Muscle layer of colon (tissue), 2 donors: ENCODE measurements around the gene ACAN.

ENCODE experiments used
- H3K27ac ChIP-seq: one replicate; pipeline ENCODE4 v1.7.0; 2013; ENCODE audit warnings: low read depth, mild to moderate bottlenecking, low read length, moderate library complexity
- H3K27me3 ChIP-seq, 2 donors: one replicate each; pipeline ENCODE4 v1.7.0; 2013; ENCODE audit warnings: low read length in 2 of 2, mild to moderate bottlenecking in 2 of 2; ENCODE audit not compliant: insufficient read depth in 2 of 2, control insufficient read depth in 1 of 2
- H3K36me3 ChIP-seq: one replicate; pipeline ENCODE4 v1.7.0; 2013; ENCODE audit warnings: mild to moderate bottlenecking, low read length; ENCODE audit not compliant: insufficient read depth
- H3K4me1 ChIP-seq: one replicate; pipeline ENCODE4 v1.7.0; 2013; ENCODE audit warnings: mild to moderate bottlenecking, low read length; ENCODE audit not compliant: insufficient read depth
- H3K4me3 ChIP-seq, 2 donors: one replicate each; pipeline ENCODE4 v1.7.0; 2013; ENCODE audit warnings: low read length in 2 of 2, low read depth in 1 of 2, mild to moderate bottlenecking in 1 of 2, moderate library complexity in 1 of 2
- H3K9ac ChIP-seq: one replicate; pipeline ENCODE4 v1.7.0; 2013; ENCODE audit warnings: low read length
- H3K9me3 ChIP-seq: one replicate; pipeline ENCODE4 v1.7.0; 2013; ENCODE audit warnings: mild to moderate bottlenecking, low read length
- donor health status: abdominal sarcoma.
- donor health status: Adenocarcinoma of cecum.

The ACAN gene

GRCh38 chr15:88880944-88881740 is 77.9 kb downstream of the ACAN start:
- H3K27ac ChIP-seq, result no peak overlapping the region
- H3K4me3 ChIP-seq, result no peak overlapping the region
- H3K36me3 ChIP-seq, result no peaks in the 10 kb centered on the region
- no peaks in the 10 kb centered on the region for H3K4me1 ChIP-seq
- no peaks in the 10 kb centered on the region for H3K9me3 ChIP-seq
- no peak overlapping the region for H3K9ac ChIP-seq
- no peaks in the 10 kb centered on the region for H3K27me3 ChIP-seq

GRCh38 chr15:88881775-88882174 is 78.5 kb downstream of the ACAN start:
- Histone ChIP-seq H3K4me3 (no peak overlapping the region), H3K9ac (no peak overlapping the region), H3K4me1 (no peaks in the 10 kb centered on the region), H3K27me3 (no peaks in the 10 kb centered on the region), H3K9me3 (no peaks in the 10 kb centered on the region), H3K27ac (no peak overlapping the region), H3K36me3 (no peaks in the 10 kb centered on the region)

- Histone ChIP-seq H3K4me3 (no peak overlapping the region), H3K9ac (no peak overlapping the region), H3K36me3 (no peaks in the 10 kb centered on the region)
These were observed 79.5 kb downstream of the ACAN start for GRCh38 chr15:88882785-88883184.

GRCh38 chr15:88887068-88887580 is 83.9 kb downstream of the ACAN start:
- H3K9ac ChIP-seq, result no peak overlapping the region
- no peak overlapping the region for H3K27ac ChIP-seq
- H3K27me3 ChIP-seq, result peaks cover 0 to 6% of the 10 kb centered on the region in 2 donors
- no peaks in the 10 kb centered on the region for H3K9me3 ChIP-seq
- no peaks in the 10 kb centered on the region for H3K4me1 ChIP-seq
- no peaks in the 10 kb centered on the region for H3K36me3 ChIP-seq
- H3K4me3 ChIP-seq, result no peak overlapping the region

More at GRCh38 chr15:88882785-88883184, 79.5 kb downstream of the ACAN start:
- H3K4me1 ChIP-seq, result no peaks in the 10 kb centered on the region
- H3K27me3 ChIP-seq, result no peaks in the 10 kb centered on the region
- H3K27ac ChIP-seq, result no peak overlapping the region
- no peaks in the 10 kb centered on the region for H3K9me3 ChIP-seq

GRCh38 chr15:88888719-88889118 is 85.5 kb downstream of the ACAN start:
- Histone ChIP-seq H3K4me3 (no peak overlapping the region), H3K27ac (no peak overlapping the region), H3K4me1 (no peaks in the 10 kb centered on the region), H3K9me3 (no peaks in the 10 kb centered on the region), H3K27me3 (peaks cover 0 to 20% of the 10 kb centered on the region in 2 donors), H3K36me3 (no peaks in the 10 kb centered on the region), H3K9ac (no peak overlapping the region)

GRCh38 chr15:88890495-88890894 is 87.3 kb downstream of the ACAN start:
- Histone ChIP-seq H3K36me3 (no peaks in the 10 kb centered on the region), H3K9me3 (no peaks in the 10 kb centered on the region), H3K27ac (no peak overlapping the region), H3K4me1 (peaks cover 6% of the 10 kb centered on the region), H3K27me3 (peaks cover 0 to 37% of the 10 kb centered on the region in 2 donors), H3K9ac (no peak overlapping the region), H3K4me3 (no peak overlapping the region)

- H3K27ac ChIP-seq, result no peak overlapping the region
- no peaks in the 10 kb centered on the region for H3K36me3 ChIP-seq
- peaks cover 0 to 39% of the 10 kb centered on the region in 2 donors for H3K27me3 ChIP-seq
These were observed 88.5 kb downstream of the ACAN start for GRCh38 chr15:88891540-88892254.

GRCh38 chr15:88894348-88894818 is 91.1 kb downstream of the ACAN start:
- H3K4me1 ChIP-seq, result peaks cover 26% of the 10 kb centered on the region
- peaks cover 0 to 39% of the 10 kb centered on the region in 2 donors for H3K27me3 ChIP-seq
- no peaks in the 10 kb centered on the region for H3K36me3 ChIP-seq
- no peak overlapping the region for H3K27ac ChIP-seq
- no peaks in the 10 kb centered on the region for H3K9me3 ChIP-seq
- no peak overlapping the region for H3K4me3 ChIP-seq
- no peak overlapping the region for H3K9ac ChIP-seq

More at GRCh38 chr15:88891540-88892254, 88.5 kb downstream of the ACAN start:
- no peak overlapping the region for H3K9ac ChIP-seq
- no peaks in the 10 kb centered on the region for H3K9me3 ChIP-seq
- H3K4me3 ChIP-seq, result no peak overlapping the region
- H3K4me1 ChIP-seq, result peaks cover 10% of the 10 kb centered on the region

- Histone ChIP-seq H3K9ac (no peak within 1 kb of the TSS), H3K4me3 (peak within 1 kb of the TSS; percentile 23 to 26), H3K27ac (no peak within 1 kb of the TSS), H3K4me1 (peaks cover 26% of the 10 kb centered on the region), H3K9me3 (no peaks in the 10 kb centered on the region), H3K36me3 (no peaks in the 10 kb centered on the region), H3K27me3 (peaks cover 0 to 39% of the 10 kb centered on the region in 2 donors)
These were observed 91.9 kb downstream of the ACAN start, which contains the start of gene HAPLN3 for GRCh38 chr15:88894819-88895767. Gene HAPLN3 (minus strand): TSS chr15:88895544. CDS start chr15:88887298, 8,246 bp downstream.

- Histone ChIP-seq H3K4me1 (peaks cover 26% of the 10 kb centered on the region), H3K9ac (no peak overlapping the region), H3K27me3 (peaks cover 0 to 39% of the 10 kb centered on the region in 2 donors), H3K36me3 (no peaks in the 10 kb centered on the region), H3K4me3 (no peak overlapping the region), H3K9me3 (no peaks in the 10 kb centered on the region), H3K27ac (peak overlapping the region; percentile 32)
These were observed 93.2 kb downstream of the ACAN start for GRCh38 chr15:88896333-88897033.
